DND-41 (cell line): ENCODE results near the gene BCAP31.
"Not testable (repeated sequence)": the region's sequence is repeated elsewhere in the genome, so short reads cannot be mapped to it uniquely, and the experiment has no call there.

Experiments used
- ATAC-seq: fragments of 200-7000 bp; cut with Tn5 transposase; 3 replicates; pipeline ENCODE4 v1.9.1; 2021; ENCODE audit warnings: low read depth; ENCODE audit not compliant: insufficient read depth
- DNase-seq: peaks from one replicate; pipeline ENCODE4 v3.0.0-alpha.2; 2020
- H2AFZ ChIP-seq: 2 replicates; pipeline ENCODE4 v1.6.0; 2012; ENCODE audit warnings: low read depth, low read length
- H3K27ac ChIP-seq: 2 replicates; pipeline ENCODE4 v1.5.1; 2012; ENCODE audit warnings: low read length, inconsistent platforms
- H3K27me3 ChIP-seq: fragments of 200-600 bp; sonication (generic); 2 replicates; pipeline ENCODE4 v1.6.0; 2012; ENCODE audit warnings: low read length, mild to moderate bottlenecking, inconsistent platforms; ENCODE audit not compliant: insufficient read depth, poor library complexity
- H3K36me3 ChIP-seq: 2 replicates; pipeline ENCODE4 v1.5.1; 2012; ENCODE audit warnings: low read length, inconsistent platforms; ENCODE audit not compliant: insufficient read depth
- H3K4me1 ChIP-seq: 2 replicates; pipeline ENCODE4 v1.5.1; 2012; ENCODE audit warnings: mild to moderate bottlenecking, low read length; ENCODE audit not compliant: insufficient read depth
- H3K4me2 ChIP-seq: 2 replicates; pipeline ENCODE4 v1.6.0; 2012; ENCODE audit warnings: mild to moderate bottlenecking, moderate library complexity, low read length, inconsistent platforms; ENCODE audit not compliant: insufficient read depth
- H3K4me3 ChIP-seq, 2 experiments: fragments of 200-600 bp in 1 of 2; shearing (Covaris generic) in 1 of 2; 2 replicates each; pipeline ENCODE4 v1.5.1; 2012 to 2016; ENCODE audit warnings: inconsistent platforms in 2 of 2, low read length in 2 of 2, mild to moderate bottlenecking in 2 of 2, low read depth in 1 of 2, moderate library complexity in 1 of 2
- H3K79me2 ChIP-seq: 2 replicates; pipeline ENCODE4 v1.6.0; 2012; ENCODE audit warnings: low read length, inconsistent platforms; ENCODE audit not compliant: insufficient read depth
- H3K9ac ChIP-seq: 2 replicates; pipeline ENCODE4 v1.6.0; 2012; ENCODE audit warnings: low read depth, mild to moderate bottlenecking, inconsistent platforms, low read length, moderate library complexity
- H3K9me3 ChIP-seq: 2 replicates; pipeline ENCODE4 v1.5.1; 2012; ENCODE audit warnings: low read length, moderate library complexity, mild to moderate bottlenecking, inconsistent platforms; ENCODE audit not compliant: insufficient read depth, severe bottlenecking
- H4K20me1 ChIP-seq: 2 replicates; pipeline ENCODE4 v1.6.0; 2012; ENCODE audit warnings: low read length; ENCODE audit not compliant: insufficient read depth
- EZH2 ChIP-seq: IDR thresholded peaks from 3 replicates; pipeline ENCODE4 v1.6.1; 2012; ENCODE audit warnings: borderline replicate concordance, low read depth, mild to moderate bottlenecking, moderate library complexity, low read length, inconsistent platforms; ENCODE audit not compliant: severe bottlenecking
- TF ChIP-seq, protein P1 (sequence below): IDR thresholded peaks from 2 replicates; pipeline ENCODE4 v1.5.1; 2012; ENCODE audit warnings: borderline replicate concordance, low read length, moderate library complexity, mild to moderate bottlenecking; ENCODE audit not compliant: poor library complexity, severe bottlenecking; ENCODE audit errors: extremely low read depth

The BCAP31 gene

DNA sequence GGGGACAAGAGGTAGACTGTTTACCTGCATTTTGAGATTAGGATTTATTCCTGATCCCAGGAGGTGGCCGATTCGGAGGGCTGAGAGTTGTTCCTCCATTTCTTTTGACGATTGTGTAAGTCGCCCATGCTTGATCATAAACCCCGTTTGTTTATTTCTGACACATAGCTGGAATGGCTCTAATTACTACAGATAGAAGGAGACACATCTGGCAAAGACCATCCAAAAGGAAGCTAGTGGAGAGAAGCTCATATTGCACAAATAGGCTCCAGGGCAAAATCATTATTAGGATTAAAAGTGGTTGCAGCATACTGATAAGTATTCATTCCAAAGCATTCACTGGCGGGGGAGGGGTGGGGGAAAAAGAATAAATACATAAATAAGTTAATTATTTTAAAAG is 22.8 kb upstream of the BCAP31 start:
- H3K4me1 ChIP-seq, H3K9me3 ChIP-seq, H3K9ac ChIP-seq, H3K4me2 ChIP-seq, H3K36me3 ChIP-seq, H2AFZ ChIP-seq, H3K27me3 ChIP-seq, H3K27ac ChIP-seq, H3K4me3 ChIP-seq, H3K79me2 ChIP-seq, DNase-seq, ATAC-seq, H4K20me1 ChIP-seq: not testable (repeated sequence)

DNA sequence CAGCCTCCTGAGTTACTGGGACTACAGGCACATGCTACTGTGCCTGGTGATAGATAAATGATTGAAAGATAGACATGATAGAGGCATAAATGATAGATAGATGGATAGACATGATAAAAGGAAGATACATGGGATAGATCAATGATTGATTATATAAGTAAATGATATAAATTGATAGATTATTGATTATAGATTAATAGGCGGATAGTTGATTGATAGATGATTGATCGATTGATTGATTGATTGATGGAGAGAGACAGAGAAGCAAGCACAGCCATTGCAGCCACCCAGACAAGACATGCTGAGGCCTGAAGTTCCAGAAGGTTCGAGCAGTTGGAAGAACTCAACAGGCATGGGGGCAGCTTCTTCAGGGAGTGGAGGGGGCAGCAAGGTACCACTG is 22.2 kb upstream of the BCAP31 start:
- DNase-seq = no peak
- Histone ChIP-seq H3K79me2 (no peaks in the 10 kb centered on the region), H3K4me1 (no peaks in the 10 kb centered on the region), H2AFZ (no peak overlapping the region), H3K9me3 (no peaks in the 10 kb centered on the region), H3K9ac (no peak overlapping the region), H3K27ac (no peak overlapping the region), H3K36me3 (no peaks in the 10 kb centered on the region), H3K4me2 (no peak overlapping the region), H4K20me1 (no peaks in the 10 kb centered on the region), H3K27me3 (no peaks in the 10 kb centered on the region), H3K4me3 (no peak overlapping the region)
- no peak for ATAC-seq
- TF ChIP-seq, protein P1, sequence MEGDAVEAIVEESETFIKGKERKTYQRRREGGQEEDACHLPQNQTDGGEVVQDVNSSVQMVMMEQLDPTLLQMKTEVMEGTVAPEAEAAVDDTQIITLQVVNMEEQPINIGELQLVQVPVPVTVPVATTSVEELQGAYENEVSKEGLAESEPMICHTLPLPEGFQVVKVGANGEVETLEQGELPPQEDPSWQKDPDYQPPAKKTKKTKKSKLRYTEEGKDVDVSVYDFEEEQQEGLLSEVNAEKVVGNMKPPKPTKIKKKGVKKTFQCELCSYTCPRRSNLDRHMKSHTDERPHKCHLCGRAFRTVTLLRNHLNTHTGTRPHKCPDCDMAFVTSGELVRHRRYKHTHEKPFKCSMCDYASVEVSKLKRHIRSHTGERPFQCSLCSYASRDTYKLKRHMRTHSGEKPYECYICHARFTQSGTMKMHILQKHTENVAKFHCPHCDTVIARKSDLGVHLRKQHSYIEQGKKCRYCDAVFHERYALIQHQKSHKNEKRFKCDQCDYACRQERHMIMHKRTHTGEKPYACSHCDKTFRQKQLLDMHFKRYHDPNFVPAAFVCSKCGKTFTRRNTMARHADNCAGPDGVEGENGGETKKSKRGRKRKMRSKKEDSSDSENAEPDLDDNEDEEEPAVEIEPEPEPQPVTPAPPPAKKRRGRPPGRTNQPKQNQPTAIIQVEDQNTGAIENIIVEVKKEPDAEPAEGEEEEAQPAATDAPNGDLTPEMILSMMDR = no peak
- no peak for TF ChIP-seq EZH2

DNA sequence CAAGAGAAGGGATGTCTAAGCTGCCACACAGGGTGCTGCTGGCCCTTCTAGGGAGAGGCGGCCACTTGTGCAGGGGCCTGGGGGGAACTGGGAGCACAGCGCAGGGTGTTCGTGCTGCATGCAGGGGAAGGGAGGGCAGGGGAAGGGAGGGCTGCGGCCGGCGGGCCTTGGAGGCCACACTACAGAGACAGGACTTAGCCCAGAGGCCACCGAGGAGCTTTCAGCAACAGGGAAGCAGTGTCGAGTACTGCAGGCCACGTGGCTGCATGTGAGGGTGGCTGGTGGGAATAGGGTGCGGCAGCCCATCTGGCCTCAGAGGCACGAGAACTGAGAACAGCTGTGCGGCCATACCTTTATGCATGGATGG is 20.9 kb upstream of the BCAP31 start:
- H3K79me2 ChIP-seq, H3K9ac ChIP-seq, H4K20me1 ChIP-seq, H3K4me1 ChIP-seq, H3K36me3 ChIP-seq, H3K27ac ChIP-seq, H3K4me3 ChIP-seq, ATAC-seq, DNase-seq, H3K4me2 ChIP-seq, H3K27me3 ChIP-seq, H2AFZ ChIP-seq, H3K9me3 ChIP-seq: not testable (repeated sequence)

DNA sequence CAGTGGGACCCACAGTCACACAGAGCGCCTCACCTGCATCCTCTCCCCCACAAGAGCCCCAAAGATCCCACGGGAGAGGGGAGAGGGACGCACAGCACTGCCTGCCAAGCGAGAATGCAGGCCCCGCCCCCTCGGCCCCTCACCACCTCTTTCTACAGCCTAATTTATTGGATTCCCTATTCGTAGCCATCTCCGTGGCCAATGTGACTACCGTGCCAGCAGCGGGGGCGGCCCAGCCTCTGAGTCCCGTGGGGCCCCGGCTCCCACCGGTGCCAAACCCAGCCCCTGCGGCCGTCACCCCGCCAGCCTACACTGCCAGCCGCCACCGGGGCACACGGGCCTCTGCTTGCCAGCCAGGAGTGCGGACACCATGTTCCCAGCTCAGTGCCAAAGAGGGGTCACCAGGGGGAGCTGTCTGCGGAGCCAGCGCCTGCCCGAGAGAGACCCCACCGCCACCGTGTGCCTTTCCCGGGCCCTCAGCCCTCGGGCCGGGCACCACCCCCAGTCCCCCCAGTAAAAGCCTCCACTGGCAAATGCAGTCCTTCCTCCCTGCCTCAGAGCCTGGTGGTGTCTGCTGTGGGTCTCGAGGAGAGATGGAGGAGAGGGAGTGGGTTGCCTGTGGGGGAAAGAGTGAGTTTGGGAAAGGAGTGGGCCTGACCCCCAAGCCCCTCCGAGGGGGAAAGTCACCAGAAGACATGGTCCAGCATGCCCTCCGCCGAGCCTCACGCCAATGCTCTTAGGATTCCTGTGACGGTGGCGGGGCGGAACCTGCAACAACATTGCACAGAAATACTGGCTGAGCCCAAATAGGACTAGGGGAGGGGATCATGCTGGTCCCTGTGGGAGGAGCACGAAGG is 20.3 kb upstream of the BCAP31 start:
- no peaks in the 10 kb centered on the region for H3K9me3 ChIP-seq
- no peaks in the 10 kb centered on the region for H3K79me2 ChIP-seq
- no peak overlapping the region for H2AFZ ChIP-seq
- TF ChIP-seq, protein P1 = peak; percentile 28
- TF ChIP-seq EZH2 = no peak
- no peaks in the 10 kb centered on the region for H4K20me1 ChIP-seq
- no peak overlapping the region for H3K9ac ChIP-seq
- H3K4me2 ChIP-seq = no peak overlapping the region
- no peaks in the 10 kb centered on the region for H3K36me3 ChIP-seq
- H3K27ac ChIP-seq = no peak overlapping the region
- H3K4me1 ChIP-seq = no peaks in the 10 kb centered on the region
- DNase-seq = no peak
- no peaks in the 10 kb centered on the region for H3K27me3 ChIP-seq
- no peak overlapping the region for H3K4me3 ChIP-seq
- no peak for ATAC-seq

DNA sequence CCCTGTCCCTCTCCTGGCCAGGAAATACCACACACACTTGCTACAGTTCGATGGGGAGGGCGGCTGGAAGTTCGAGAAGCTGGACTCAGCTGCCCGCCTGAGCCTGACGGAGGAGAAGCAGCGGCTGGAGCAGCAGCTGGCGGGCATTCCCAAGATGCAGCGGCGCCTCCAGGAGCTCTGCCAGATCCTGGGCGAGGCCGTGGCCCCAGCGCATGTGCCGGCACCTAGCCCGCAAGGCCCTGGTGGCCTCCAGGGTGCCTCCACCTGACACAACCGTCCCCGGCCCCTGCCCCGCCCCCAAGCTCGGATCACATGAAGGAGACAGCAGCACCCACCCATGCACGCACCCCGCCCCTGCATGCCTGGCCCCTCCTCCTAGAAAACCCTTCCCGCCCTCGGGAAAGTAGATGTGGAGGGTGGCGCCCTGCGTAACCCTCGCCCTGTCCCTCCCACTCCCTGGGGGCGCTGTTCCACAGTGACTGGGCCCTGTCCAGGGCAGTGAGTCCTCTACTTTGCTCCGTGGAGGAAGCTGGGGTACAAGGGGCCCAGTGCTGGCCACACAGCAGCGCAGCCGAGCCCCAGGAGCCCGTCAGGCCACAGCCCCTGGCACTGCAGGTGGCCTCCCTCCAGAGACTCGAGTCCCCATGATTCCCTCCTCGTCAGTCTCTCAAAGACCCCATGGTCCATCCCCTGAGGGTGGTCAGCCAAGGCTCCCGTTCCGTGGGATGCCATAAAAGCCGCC is 19.5 kb upstream of the BCAP31 start:
- ATAC-seq = not testable (repeated sequence)

DNA sequence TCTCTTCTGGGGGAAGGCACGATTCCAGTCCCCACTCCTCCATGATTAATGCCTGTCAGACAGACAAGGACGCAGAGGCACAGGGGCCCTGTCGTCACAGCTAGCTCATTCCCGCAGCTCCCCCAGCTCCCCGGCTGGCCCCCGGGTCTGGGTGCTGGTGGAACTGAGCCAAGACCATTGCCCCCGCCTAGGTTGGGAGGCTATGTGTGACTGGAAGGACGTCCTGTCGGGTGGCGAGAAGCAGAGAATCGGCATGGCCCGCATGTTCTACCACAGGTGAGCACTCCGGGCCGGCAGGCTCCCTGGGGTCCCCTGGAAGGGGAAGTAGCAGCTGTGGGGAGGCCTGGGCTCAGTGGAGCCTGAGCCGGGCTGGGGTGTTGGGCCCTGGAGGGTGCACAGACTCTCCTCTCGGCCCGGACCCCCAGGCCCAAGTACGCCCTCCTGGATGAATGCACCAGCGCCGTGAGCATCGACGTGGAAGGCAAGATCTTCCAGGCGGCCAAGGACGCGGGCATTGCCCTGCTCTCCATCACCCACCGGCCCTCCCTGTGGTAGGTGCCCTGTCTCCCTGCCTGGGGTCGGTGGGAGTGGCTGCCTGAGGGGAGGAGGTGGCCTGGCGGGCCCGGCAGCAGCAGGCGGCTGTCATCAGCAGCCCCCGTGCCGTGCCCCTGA is 18.7 kb upstream of the BCAP31 start:
- H3K9ac ChIP-seq, H4K20me1 ChIP-seq, H3K9me3 ChIP-seq, H3K4me2 ChIP-seq, ATAC-seq, H3K4me1 ChIP-seq, H3K4me3 ChIP-seq, H3K27me3 ChIP-seq, H3K79me2 ChIP-seq, H3K36me3 ChIP-seq, H3K27ac ChIP-seq, DNase-seq, H2AFZ ChIP-seq: not testable (repeated sequence)

More for the DNA sequence above, 19.5 kb upstream of the BCAP31 start:
- not testable (repeated sequence) for H4K20me1 ChIP-seq, H3K79me2 ChIP-seq, H3K4me1 ChIP-seq, H3K9ac ChIP-seq, H3K9me3 ChIP-seq, H3K4me2 ChIP-seq, H3K27ac ChIP-seq, H3K36me3 ChIP-seq, H3K4me3 ChIP-seq, H3K27me3 ChIP-seq, H2AFZ ChIP-seq, DNase-seq
